ENCODE results near the gene CD68. TPM values are rescaled to one million over a fixed set of nuclear protein-coding genes. Genes with fewer than 3 reads are reported as not detected.

CD68 gene
- total RNA-seq, 1 donor from 2014 or later: 1.2 TPM

DNA sequence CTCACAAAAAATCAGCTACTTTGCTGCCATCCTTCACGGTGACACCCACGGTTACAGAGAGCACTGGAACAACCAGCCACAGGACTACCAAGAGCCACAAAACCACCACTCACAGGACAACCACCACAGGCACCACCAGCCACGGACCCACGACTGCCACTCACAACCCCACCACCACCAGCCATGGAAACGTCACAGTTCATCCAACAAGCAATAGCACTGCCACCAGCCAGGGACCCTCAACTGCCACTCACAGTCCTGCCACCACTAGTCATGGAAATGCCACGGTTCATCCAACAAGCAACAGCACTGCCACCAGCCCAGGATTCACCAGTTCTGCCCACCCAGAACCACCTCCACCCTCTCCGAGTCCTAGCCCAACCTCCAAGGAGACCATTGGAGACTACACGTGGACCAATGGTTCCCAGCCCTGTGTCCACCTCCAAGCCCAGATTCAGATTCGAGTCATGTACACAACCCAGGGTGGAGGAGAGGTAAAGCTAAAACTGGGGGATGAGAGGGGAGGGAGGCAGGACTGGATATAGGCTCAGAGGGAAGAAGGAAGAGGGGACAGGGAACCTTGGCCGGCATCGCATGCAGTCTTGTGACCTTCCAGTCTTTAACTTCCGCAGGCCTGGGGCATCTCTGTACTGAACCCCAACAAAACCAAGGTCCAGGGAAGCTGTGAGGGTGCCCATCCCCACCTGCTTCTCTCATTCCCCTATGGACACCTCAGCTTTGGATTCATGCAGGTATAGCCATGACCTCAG is 581 bp downstream of the CD68 start:
- H3K9me3 Mint-ChIP-seq (ENCODE audit: low read depth): no peaks in the 10 kb centered on the region
- H3K27me3 Mint-ChIP-seq (ENCODE audit: low read depth): no peaks in the 10 kb centered on the region
- H3K4me1 Mint-ChIP-seq (ENCODE audit: low read depth): peaks cover 74% of the 10 kb centered on the region
- H3K36me3 Mint-ChIP-seq (ENCODE audit: low read depth): peaks cover 31% of the 10 kb centered on the region
- no peak for DNase-seq (ENCODE audit: low spot score)
- no peak for TF ChIP-seq CTCF (IDR thresholded peaks at IDR 0.05)
- no peak overlapping the region for H3K4me3 Mint-ChIP-seq (ENCODE audit: unreplicated experiment)
- H3K27ac Mint-ChIP-seq (ENCODE audit: unreplicated experiment): peak overlapping the region; percentile 95

DNA sequence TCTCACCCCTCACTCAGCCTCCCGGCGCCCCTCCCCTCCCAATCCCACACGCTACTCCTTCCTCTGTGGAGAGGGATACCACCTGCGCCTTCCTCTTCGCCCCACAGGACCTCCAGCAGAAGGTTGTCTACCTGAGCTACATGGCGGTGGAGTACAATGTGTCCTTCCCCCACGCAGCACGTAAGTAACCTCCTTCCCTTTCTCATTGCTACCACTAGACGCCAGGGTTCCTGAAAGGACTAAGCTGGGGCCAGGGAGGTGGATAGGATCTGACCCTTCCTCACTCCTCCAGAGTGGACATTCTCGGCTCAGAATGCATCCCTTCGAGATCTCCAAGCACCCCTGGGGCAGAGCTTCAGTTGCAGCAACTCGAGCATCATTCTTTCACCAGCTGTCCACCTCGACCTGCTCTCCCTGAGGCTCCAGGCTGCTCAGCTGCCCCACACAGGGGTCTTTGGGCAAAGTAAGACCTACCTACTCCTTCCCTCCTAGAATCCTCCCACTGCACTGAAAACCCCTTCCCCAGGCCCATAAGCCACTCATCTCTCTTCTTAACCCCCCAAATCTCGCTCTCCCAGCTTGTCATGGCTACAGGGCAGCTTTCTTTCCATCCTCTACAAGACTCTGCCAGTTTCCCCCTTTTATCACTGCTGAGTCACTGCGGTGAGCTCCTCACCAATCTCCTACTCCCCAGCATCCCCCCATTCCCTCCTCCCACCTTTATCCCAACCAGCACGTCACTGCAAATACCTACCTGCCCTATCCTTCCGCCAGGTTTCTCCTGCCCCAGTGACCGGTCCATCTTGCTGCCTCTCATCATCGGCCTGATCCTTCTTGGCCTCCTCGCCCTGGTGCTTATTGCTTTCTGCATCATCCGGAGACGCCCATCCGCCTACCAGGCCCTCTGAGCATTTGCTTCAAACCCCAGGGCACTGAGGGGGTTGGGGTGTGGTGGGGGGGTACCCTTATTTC is 1.5 kb downstream of the CD68 start:
- peak overlapping the region; percentile 14 for H3K4me3 Mint-ChIP-seq (ENCODE audit: unreplicated experiment)
- DNase-seq (ENCODE audit: low spot score): no peak
- TF ChIP-seq CTCF (IDR thresholded peaks at IDR 0.05): no peak
- peaks cover 28% of the 10 kb centered on the region for H3K36me3 Mint-ChIP-seq (ENCODE audit: low read depth)
- H3K27me3 Mint-ChIP-seq (ENCODE audit: low read depth): no peaks in the 10 kb centered on the region
- H3K4me1 Mint-ChIP-seq (ENCODE audit: low read depth): peaks cover 72% of the 10 kb centered on the region
- no peaks in the 10 kb centered on the region for H3K9me3 Mint-ChIP-seq (ENCODE audit: low read depth)
- peak overlapping the region; percentile 79 for H3K27ac Mint-ChIP-seq (ENCODE audit: unreplicated experiment)

- peak overlapping the region; percentile 100 for H3K27ac Mint-ChIP-seq (ENCODE audit: unreplicated experiment)
- H3K27me3 Mint-ChIP-seq (ENCODE audit: low read depth): no peaks in the 10 kb centered on the region
- no peaks in the 10 kb centered on the region for H3K9me3 Mint-ChIP-seq (ENCODE audit: low read depth)
- peaks cover 14% of the 10 kb centered on the region for H3K36me3 Mint-ChIP-seq (ENCODE audit: low read depth)
- no peak for TF ChIP-seq CTCF (IDR thresholded peaks at IDR 0.05)
- peaks cover 61% of the 10 kb centered on the region for H3K4me1 Mint-ChIP-seq (ENCODE audit: low read depth)
- H3K4me3 Mint-ChIP-seq (ENCODE audit: unreplicated experiment): peak overlapping the region; percentile 95
- no peak for DNase-seq (ENCODE audit: low spot score)
Observed at GRCh38 chr17:7582396-7583252, 3.2 kb downstream of the CD68 start.

DNA sequence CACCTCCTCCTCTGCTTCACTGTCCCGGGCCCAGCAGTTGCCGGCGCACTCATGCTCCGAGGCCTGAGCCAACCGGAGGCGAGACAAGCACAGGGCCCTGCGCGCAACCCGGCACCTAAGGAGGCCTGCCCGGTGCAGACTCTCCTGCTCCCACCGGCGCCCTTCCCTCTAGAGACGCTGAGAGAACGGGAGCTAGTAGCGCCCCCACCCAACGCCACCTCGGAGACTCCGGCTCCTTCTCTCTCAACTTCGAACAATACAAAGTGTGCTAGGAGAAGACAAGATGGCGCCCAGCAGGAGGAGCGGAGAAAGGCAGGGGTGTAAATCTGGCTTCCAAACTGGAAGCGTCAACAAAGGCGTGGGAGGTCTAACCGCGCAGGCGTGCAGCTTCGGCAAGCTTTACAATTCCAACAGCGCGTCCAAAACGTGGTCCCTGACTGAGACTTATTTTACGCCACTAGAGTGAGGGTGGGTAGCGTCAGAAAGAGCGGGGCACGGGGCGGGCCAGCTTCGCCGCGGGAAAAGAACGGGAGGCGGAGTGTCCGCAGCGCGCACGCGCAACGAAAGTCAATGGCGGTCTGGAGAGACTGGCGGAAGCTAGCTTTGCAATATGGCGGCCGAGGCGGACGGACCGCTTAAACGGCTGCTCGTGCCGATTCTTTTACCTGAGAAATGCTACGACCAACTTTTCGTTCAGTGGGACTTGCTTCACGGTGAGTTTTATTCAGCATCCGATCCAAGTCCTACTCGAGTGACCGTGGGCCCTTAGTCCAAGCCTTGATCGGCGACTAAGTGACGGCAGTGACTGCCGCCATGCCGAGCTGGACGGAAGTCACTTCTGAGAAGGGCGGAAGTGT is 4.0 kb downstream of the CD68 start, which contains the start of gene MPDU1:
Gene MPDU1, plus strand, starts transcription at position 600 of the 857 bp plus-strand sequence. Its CDS starts 11 bp downstream, at position 611.
- no peaks in the 10 kb centered on the region for H3K9me3 Mint-ChIP-seq (ENCODE audit: low read depth)
- H3K36me3 Mint-ChIP-seq (ENCODE audit: low read depth): peaks cover 12% of the 10 kb centered on the region
- no peaks in the 10 kb centered on the region for H3K27me3 Mint-ChIP-seq (ENCODE audit: low read depth)
- H3K4me1 Mint-ChIP-seq (ENCODE audit: low read depth): peaks cover 60% of the 10 kb centered on the region
- no peak for TF ChIP-seq CTCF (IDR thresholded peaks at IDR 0.05)
- H3K27ac Mint-ChIP-seq (ENCODE audit: unreplicated experiment): peak within 1 kb of the TSS; percentile 100
- peak; percentile 99 for DNase-seq (ENCODE audit: low spot score)
- peak within 1 kb of the TSS; percentile 95 for H3K4me3 Mint-ChIP-seq (ENCODE audit: unreplicated experiment)

Data from chondrocyte (in vitro differentiated cells).